Eye (tissue), 1 donor: ENCODE results near the gene CLASRP.

Experiments
- DNase-seq: peaks from one replicate; pipeline ENCODE4 v3.0.0-alpha.2; 2015

Gene CLASRP

DNA sequence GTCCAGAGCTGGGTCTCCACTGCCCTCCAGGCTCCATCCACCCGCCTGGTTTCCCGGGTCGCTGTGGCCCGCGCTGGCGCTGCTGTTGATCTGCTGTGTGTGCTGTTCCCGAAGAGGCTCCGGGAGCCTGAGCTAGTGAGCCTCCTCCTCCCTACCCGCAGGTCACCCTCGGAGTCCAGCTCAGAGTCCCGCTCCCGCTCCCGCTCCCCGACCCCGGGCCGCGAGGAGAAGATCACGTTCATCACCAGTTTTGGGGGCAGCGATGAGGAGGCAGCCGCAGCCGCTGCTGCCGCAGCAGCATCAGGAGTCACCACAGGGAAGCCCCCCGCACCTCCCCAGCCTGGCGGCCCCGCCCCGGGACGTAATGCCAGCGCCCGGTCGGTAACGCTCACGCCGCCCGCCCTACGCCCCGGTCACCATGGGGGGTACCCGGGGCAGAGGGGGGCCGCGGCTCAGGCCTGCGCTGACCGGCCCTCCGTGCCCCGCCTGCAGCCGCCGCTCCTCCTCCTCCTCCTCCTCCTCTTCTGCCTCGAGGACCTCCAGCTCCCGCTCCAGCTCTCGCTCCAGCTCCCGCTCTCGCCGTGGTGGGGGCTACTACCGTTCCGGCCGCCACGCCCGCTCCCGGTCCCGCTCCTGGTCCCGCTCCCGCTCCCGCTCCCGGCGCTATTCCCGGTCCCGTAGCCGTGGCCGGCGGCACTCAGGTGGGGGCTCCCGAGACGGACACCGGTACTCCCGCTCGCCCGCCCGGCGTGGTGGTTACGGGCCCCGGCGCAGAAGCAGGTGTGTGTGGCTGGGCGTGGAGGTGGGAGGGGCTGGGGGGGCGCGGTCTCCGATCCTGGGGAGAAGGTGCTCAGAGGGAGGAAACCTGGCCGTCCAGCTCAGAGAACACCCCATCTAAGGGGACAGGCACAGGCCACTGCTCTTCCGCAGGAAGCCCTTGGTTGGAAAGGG, 25.3 kb downstream of the CLASRP start:
- no peak for DNase-seq

- DNase-seq = no peak
These were observed 28.2 kb downstream of the CLASRP start for GRCh38 chr19:45066921-45067661.

DNA sequence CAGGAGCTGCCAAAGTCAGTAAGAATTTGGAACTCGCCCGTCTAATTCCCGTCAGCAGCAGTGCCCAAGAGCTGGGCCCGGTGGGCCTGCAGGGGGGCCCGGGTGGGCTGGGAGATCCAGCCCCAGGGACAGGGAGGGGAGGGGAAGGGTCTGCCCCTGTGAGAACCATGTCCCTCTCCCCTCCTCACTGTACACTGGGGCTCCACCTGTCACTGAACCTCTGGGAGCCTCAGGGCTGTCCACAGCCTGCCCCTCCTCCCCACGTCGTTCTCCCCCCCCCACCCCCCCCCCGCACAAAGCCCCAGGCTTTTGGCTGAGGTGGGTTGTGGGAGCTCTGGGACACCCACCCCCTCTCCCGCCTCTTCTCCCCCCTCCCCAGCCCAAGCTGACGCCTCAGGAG, 29.2 kb downstream of the CLASRP start:
- DNase-seq = no peak

DNA sequence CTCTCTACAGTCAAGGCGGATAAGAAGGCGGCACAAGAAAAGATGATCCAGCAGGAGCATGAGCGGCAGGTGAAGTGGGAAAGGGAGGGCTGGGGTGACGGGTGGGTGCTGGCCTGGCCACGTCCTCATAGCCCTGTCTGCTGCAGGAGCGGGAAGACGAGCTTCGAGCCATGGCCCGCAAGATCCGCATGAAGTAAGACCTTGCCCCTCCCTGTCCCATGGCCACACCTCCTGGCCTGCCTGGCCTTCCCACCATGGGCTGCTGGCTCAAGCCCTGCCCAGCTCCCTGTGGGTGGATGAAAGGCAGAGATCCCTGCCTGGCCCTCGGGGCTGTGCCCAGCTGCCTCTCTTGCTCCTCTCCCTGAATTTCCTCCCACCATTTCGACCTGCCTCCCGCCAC, 30.2 kb downstream of the CLASRP start:
- DNase-seq = no peak

DNA sequence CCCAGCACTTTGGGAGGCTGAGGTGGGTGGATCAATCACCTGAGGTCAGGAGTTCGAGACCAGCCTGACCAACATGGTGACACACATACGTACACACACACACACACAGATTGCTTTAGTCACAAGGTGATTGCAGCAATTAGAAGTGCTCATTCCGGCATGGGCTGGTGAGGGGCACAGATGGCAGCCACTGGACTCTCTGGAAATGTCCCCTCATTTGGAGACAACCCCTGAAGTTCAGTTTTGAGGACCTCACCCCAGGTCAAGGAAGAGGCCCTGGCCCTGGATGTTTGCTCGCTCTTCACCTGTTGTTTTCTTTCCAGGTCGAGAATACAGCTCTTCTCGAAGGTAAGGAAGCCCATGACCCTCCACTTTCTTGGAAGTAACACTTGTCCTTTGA, 31.4 kb downstream of the CLASRP start:
- DNase-seq = no peak

DNA sequence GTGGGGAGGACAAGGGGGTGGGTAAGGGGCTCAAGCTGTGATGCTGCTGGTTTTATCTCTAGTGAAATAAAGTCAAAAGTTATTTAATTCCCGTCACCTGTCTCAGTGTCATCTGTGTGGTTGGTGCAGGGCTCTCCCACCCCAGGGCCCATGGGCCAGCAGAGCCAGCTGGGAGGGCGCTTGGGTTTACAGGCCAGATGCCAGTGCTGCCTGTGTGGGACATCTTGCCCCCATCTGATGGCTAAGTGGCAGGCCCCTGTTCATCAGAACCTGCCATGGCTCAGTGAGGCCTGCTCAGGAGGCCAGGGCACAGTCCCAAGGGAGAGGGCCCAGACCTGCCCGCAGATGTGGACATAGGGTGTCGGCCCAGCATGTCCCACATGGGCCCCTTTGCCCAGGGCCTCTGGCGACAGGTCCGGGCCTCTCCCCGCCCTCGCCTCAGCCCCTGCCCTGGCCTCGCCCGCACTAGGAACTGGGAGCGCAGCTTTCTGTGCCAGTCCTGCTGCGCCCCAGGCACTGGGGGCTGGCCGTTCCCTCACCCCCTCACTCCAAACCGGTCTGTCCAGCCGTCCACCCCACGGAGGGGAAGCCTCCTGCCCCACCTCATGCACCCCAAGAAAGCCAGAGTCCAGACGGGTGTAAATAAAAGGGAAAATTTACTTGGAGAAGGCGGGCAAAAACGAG, 32.2 kb downstream of the CLASRP start:
- no peak for DNase-seq

- no peak for DNase-seq
These were observed 32.7 kb downstream of the CLASRP start for GRCh38 chr19:45071545-45071938.

DNA sequence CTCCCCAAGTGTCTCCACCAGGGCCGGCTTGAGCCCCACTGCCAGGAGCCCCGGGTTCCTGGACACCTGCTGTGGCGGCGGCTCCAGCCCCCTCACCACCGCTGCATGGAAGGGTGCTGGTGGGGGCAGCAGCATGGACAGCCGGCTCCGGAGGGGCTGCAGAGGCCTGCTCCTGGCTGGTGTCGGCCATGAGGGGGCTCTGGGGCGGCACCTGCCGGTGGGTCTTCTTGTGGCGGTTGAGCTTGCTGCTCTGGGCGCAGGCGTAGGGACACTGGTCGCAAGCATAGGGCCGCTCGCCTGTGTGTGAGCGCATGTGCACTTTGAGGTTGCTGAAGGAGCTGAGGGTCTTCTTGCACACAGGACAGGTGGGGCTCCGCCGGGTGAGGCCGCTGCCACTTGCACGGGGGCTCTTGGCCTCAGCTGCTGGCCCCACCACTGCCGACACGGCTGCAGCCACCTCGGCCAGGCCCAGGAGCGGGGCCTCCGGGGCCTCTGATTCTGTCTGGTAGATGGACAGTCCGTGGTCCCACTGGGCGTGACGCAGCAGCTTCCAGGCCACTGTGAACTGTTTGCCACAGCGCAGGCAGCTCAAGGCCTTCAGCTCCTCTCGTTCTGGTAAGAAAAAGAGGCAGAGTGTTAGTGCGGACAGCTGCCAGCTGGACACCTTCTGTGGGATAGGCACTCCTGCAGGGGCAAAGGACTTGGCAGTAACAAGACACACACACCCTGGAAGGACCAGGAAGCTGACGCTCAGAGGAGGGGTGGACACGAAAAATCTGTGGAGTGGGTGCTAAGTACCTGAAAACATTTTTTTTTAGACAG, 33.3 kb downstream of the CLASRP start:
- DNase-seq = no peak

DNA sequence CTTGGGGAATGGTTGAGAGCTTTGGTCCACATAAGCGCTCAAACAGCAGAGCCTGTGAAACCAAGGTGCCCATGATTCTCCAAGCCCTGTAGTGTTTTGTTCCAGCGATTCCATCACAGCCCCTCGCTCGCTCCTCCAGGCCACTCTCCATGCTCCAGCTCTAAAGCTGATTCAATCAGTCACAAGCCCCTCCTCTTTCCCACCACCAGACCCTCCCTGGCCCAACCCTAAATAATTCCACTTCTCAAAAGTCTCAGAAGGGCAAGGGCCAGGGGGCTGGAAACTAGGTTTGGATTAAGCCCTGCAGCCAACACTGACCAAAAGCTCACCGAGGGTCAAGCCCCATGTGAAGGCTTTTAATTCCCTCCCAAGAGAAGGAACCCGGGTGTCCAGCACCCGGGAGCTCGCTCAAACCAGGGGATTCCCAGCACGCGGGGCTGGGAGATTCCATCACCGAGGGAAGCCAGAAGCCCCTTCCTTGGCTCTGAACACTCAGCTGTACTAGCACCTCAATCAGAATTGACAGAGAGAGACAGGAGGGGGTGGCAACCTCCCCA, 36.0 kb downstream of the CLASRP start:
- DNase-seq = no peak

DNA sequence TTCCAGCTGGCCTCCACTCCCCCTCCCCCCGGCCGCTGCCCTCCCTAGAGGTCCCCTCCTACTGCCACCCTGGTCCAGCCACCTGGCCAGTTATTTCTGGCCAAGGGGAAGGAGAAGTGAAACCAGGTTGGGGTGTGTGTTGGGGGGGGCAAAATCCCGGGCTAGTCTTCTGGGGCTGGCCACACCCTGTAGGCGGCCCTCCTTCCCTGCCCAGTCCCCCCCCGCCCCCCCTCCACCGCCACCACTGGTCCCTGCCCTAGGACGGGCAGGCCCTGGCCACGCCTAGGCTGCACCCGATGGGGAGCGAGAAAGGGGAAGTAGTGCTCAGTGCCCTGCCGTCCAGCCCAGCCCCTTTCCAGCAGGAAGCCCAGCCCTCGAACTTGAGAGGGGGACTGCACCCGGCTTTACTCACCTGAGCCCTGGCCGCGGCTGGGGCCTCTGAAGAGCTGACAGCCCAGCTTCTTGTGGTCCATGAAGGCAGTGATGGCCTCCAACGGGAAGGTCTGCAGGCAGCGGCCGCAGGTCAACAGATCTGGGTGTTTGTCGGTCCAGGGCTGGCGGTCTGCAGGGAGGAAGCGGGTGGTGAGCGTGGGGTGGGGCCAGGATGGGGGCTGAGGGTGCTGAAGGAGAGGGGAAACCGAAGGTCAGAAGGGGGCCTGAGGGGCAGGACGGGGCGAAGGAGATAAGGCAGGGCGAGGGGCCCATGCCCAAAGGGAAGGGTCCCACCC, 36.6 kb downstream of the CLASRP start:
- peak; percentile 47 for DNase-seq

DNA sequence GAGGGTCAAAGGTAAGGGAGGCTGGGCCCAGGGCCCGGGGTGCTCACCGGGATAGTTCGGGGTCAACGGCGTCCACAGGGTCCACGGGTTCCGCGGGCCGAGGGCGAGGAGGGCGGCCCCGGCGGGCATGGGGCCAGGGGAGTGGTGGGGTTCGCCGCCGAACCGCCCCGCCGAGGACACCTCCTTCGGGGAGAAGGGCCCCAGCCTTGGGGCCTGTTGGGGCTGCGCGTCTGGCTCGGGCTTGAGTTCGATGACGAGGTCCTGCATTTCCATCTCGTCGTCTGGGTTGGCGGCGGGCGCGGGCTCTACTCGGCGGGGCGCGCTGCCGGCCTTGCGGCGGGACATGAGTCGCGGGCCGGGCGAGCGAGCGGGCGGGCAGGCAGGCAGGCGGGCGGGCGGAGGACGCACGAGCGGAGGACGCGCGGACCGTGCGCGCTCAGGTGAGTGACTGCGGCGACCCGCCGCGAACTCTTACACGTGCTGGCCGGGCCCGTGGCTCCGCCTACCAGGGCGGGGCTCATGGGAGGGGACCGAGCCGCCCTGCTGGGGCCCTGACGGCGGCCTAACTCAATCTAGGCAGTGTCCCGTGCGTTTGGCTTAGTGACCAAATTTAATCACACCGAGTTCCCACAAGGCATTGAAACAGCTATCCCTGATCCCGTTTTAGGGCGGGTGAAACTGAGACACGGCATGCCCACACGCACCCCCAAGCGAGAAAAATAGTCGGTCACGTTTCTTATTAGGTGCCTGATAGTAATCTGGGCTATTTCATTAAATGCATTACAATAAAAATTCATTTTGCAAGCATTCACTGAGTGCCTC, 37.4 kb downstream of the CLASRP start, which contains the start of gene ZNF296:
Gene ZNF296 (minus strand): TSS at position 450 of the 822 bp plus-strand sequence. CDS start 105 bp downstream, at position 345.
- peak; percentile 58 for DNase-seq

GRCh38 chr19:45076851-45077730, 38.2 kb downstream of the CLASRP start:
- no peak for DNase-seq

- DNase-seq = no peak
These were observed 39.7 kb downstream of the CLASRP start for GRCh38 chr19:45078390-45079062.

DNA sequence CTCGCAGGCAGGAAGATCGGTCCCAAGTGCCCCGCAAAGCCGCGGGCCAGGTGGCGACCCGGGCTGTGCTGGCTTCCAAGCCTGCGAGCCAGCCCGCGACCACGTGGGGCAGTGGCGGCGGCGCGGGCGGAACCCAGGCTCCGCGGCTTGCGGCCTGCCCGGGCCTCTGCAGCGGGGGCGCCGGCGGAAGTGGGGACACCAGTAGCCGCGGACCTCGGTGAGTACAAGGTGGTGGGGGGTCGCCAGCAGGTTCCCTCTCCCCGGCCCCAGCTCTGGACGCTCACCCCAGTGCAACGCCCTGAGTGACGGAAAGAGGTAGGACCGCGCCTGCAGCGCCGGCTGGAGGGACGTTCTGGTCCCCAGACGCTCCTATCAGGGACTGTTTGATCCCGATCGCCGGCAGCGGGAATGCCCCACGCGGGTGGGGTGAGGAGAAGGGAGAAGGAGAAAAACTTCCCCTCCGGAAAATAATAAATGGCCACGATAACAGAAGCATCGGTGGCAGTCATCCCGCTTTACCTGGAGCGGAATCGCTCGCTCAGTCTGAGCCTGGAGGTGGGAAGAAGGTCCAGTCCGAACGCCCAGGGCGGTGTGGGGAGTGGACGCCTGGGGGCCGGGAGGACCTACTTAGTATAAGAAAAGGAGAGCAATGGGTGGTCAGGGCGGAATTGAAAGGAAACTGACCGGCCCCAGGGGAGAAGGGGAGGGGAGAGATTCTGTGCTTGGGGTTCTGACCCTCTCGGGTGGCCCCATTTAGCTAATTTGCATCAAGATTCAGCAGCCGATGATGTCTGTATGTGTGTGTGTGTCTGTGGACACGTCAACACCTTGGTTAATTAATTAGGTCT, 40.4 kb downstream of the CLASRP start, which contains the start of gene GEMIN7:
Gene GEMIN7 (plus strand): TSS at position 198 of the 848 bp plus-strand sequence. CDS start 10,855 bp downstream, outside the sequence.
- peak; percentile 90 for DNase-seq

DNA sequence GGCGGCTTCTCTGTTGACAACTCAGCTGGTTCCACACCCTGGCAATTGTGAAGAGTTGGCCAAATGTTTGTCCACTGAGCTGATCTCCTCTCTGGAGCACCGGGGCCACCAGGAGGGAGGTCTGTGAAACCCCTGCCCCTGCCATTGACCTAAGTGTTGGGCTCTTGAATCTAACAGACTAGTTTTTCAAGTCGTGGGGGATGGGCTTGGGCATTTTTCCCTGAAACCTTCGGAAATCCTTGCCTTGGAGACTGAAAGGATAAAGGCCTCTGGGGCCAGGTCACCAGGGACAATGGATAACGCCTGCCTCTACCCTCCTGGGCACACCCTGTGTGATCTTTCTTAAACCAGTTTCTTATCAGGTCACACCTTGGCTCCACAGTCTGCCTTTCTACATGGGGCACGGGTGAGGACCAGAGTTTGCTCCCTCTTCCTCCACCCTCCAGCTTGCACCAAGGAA, 41.1 kb downstream of the CLASRP start:
- DNase-seq = no peak

GRCh38 chr19:45082170-45082569, 43.3 kb downstream of the CLASRP start:
- no peak for DNase-seq

GRCh38 chr19:45086480-45086879, 47.6 kb downstream of the CLASRP start:
- DNase-seq = no peak
